ENCODE data around the gene PLPP6.

The PLPP6 gene

DNA sequence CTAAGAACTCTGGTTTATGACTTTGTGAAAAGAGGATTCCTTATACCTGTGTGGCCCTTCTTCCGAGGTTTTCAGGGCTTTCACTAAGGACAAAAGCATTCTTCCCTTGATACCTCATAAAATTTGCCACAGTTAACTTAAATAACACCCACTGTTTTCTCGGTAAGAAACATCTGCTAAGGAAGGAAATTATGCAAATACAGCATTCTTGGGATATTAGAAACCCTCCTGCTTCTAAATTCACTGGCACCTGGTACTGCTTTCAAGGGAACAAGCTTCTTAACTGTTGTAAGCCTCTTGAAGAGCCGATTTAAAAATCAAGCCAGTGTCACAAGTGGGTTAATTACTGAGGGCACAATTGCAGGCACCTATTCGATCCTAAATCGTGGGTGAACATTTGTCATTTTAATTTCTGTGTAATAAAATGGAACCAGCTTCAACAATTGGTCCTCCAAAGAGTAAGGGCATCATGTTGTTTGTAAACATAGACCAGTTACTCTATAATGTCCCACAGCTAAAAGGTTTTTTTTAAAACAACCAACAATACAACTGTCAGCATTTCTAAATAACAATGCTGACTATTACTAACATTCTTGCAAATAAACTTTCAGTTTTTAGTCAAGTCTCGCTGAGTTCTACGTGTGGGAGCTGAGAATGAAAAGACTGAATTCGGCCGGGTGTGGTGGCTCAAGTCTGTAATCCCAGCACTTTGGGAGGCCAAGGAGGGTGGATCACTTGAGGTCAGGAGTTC is 52.3 kb downstream of the PLPP6 start:
- no peak overlapping the region for H3K4me3 ChIP-seq (ENCODE audit: control insufficient read depth in 1 of 7, extremely low read depth in 1 of 7, insufficient read depth in 4 of 7, low read depth in 2 of 7, low read length in 6 of 7)
- H3K27me3 ChIP-seq (replicated peaks in 2 of 5; ENCODE audit: control insufficient read depth in 4 of 5, insufficient read depth in 5 of 5, low read length in 4 of 5): no peaks in the 10 kb centered on the region
- 93% methylated on average over 6 of the region's 9 CpGs for WGBS (ENCODE audit: insufficient coverage)
- H3K27ac ChIP-seq (ENCODE audit: insufficient read depth in 1 of 2, low read depth in 1 of 2, low read length in 2 of 2, poor library complexity in 1 of 2, severe bottlenecking in 2 of 2): no peak overlapping the region
- H3K36me3 ChIP-seq (ENCODE audit: control insufficient read depth in 4 of 4, insufficient read depth in 4 of 4, low read length in 3 of 4): peaks cover 16 to 76% (median 51%) of the 10 kb centered on the region in 4 experiments
- ChIA-PET CTCF (no interaction called here), POLR2A (no interaction called here)
- DNase-seq: no peak
- H3K4me1 ChIP-seq (ENCODE audit: control extremely low read depth in 1 of 4, control insufficient read depth in 4 of 4, insufficient read depth in 4 of 4, low read length in 3 of 4): no peaks in the 10 kb centered on the region
- H3K9me3 ChIP-seq (ENCODE audit: control extremely low read depth in 1 of 5, control insufficient read depth in 4 of 5, insufficient read depth in 2 of 5, low read depth in 1 of 5, low read length in 4 of 5): no peaks in the 10 kb centered on the region
